Endothelial cell (in vitro differentiated cells): ENCODE measurements around the gene TEK. TPM values are rescaled to one million over a fixed set of nuclear protein-coding genes. Genes with fewer than 3 reads are reported as not detected.
A peak's percentile ranks its signal among the peaks of the same experiment; 100 is the strongest.

Experiments
- DNase-seq: peaks from one replicate; pipeline ENCODE4 v3.0.0; 2021; ENCODE audit warnings: low spot score
- H3K27ac Mint-ChIP-seq: one replicate; pipeline ENCODE4 v1.8.0; 2021; ENCODE audit warnings: mixed read lengths, inconsistent platforms; ENCODE audit not compliant: unreplicated experiment
- H3K27me3 Mint-ChIP-seq: one replicate; pipeline ENCODE4 v1.8.0; 2021; ENCODE audit warnings: mild to moderate bottlenecking, moderate library complexity, mixed read lengths, inconsistent platforms; ENCODE audit not compliant: unreplicated experiment
- H3K36me3 Mint-ChIP-seq: one replicate; pipeline ENCODE4 v1.8.0; 2021; ENCODE audit warnings: mild to moderate bottlenecking, low read depth, mixed read lengths, inconsistent platforms; ENCODE audit not compliant: unreplicated experiment
- H3K4me1 Mint-ChIP-seq: one replicate; pipeline ENCODE4 v1.8.0; 2021; ENCODE audit warnings: mild to moderate bottlenecking, mixed read lengths, inconsistent platforms; ENCODE audit not compliant: unreplicated experiment
- H3K4me3 Mint-ChIP-seq: one replicate; pipeline ENCODE4 v1.8.0; 2021; ENCODE audit warnings: mild to moderate bottlenecking, mixed read lengths, inconsistent platforms; ENCODE audit not compliant: unreplicated experiment
- H3K9me3 Mint-ChIP-seq: one replicate; pipeline ENCODE4 v1.8.0; 2021; ENCODE audit warnings: mixed read lengths, inconsistent platforms; ENCODE audit not compliant: unreplicated experiment
- CTCF ChIP-seq: fragments of 200-600 bp; sonication (generic); IDR thresholded peaks from one replicate; pipeline ENCODE4 v1.5.0; 2021; ENCODE audit warnings: antibody characterized with exemption; ENCODE audit not compliant: unreplicated experiment
- total RNA-seq: library from RNA; stranded (reverse); fragmentation: NEBNext Ultra II Directional; extraction: Animal tissue kit (Norgen Biotek cat#: 25700); gene quantifications from one replicate; pipeline ENCODE4 v1.2.1, GENCODE V29; 2021; ENCODE audit not compliant: unreplicated experiment

TEK gene
- total RNA-seq, 1 donor from 2014 or later: 448 TPM

GRCh38 chr9:27094640-27095298 lies 14.3 kb upstream of the TEK start:
- H3K4me3 Mint-ChIP-seq: no peak overlapping the region
- H3K4me1 Mint-ChIP-seq: peaks cover 22% of the 10 kb centered on the region
- H3K36me3 Mint-ChIP-seq: peaks cover 12% of the 10 kb centered on the region
- no peaks in the 10 kb centered on the region for H3K27me3 Mint-ChIP-seq
- no peaks in the 10 kb centered on the region for H3K9me3 Mint-ChIP-seq
- H3K27ac Mint-ChIP-seq: peak overlapping the region; percentile 14
- DNase-seq: no peak
- TF ChIP-seq CTCF: no peak

- H3K4me1 Mint-ChIP-seq: peaks cover 41% of the 10 kb centered on the region
- H3K36me3 Mint-ChIP-seq: peaks cover 14% of the 10 kb centered on the region
- no peaks in the 10 kb centered on the region for H3K9me3 Mint-ChIP-seq
- no peak for TF ChIP-seq CTCF
- peak overlapping the region; percentile 77 for H3K27ac Mint-ChIP-seq
- DNase-seq: no peak
- H3K27me3 Mint-ChIP-seq: peaks cover 6% of the 10 kb centered on the region
- H3K4me3 Mint-ChIP-seq: no peak overlapping the region
Measured at GRCh38 chr9:27107241-27107640, 1.8 kb upstream of the TEK start.

- Mint-ChIP-seq H3K4me1 (peaks cover 53% of the 10 kb centered on the region), H3K4me3 (peak overlapping the region; percentile 96), H3K9me3 (no peaks in the 10 kb centered on the region), H3K27me3 (peaks cover 3% of the 10 kb centered on the region), H3K36me3 (peaks cover 28% of the 10 kb centered on the region), H3K27ac (peak overlapping the region; percentile 98)
- TF ChIP-seq CTCF: no peak
- no peak for DNase-seq
Measured at GRCh38 chr9:27109621-27110020, 596 bp downstream of the TEK start.

- no peak for DNase-seq
- Mint-ChIP-seq H3K4me1 (peaks cover 57% of the 10 kb centered on the region), H3K27ac (peak overlapping the region; percentile 98), H3K27me3 (peaks cover 3% of the 10 kb centered on the region), H3K36me3 (peaks cover 28% of the 10 kb centered on the region), H3K9me3 (no peaks in the 10 kb centered on the region), H3K4me3 (peak overlapping the region; percentile 96)
- no peak for TF ChIP-seq CTCF
Measured at GRCh38 chr9:27110181-27110580, 1.2 kb downstream of the TEK start.

- no peak for DNase-seq
- H3K9me3 Mint-ChIP-seq: no peaks in the 10 kb centered on the region
- peak overlapping the region; percentile 96 for H3K4me3 Mint-ChIP-seq
- no peak for TF ChIP-seq CTCF
- peaks cover 36% of the 10 kb centered on the region for H3K36me3 Mint-ChIP-seq
- H3K27me3 Mint-ChIP-seq: peaks cover 7% of the 10 kb centered on the region
- H3K4me1 Mint-ChIP-seq: peaks cover 68% of the 10 kb centered on the region
- peak overlapping the region; percentile 98 for H3K27ac Mint-ChIP-seq
Measured at GRCh38 chr9:27112235-27112634, 3.2 kb downstream of the TEK start.
